GM23338 (cell line): ENCODE results near the gene DOP1B. TPM values are rescaled to one million over a fixed set of nuclear protein-coding genes. Genes with fewer than 3 reads are reported as not detected.

Source experiments
- ATAC-seq: fragments of 200-7000 bp; cut with Tn5 transposase; 3 replicates; pipeline ENCODE4 v1.9.1; 2020
- DNase-seq: peaks from one replicate; pipeline ENCODE4 v3.0.0-alpha.2; 2015; ENCODE audit warnings: low spot score
- H2AFZ ChIP-seq: fragments of 200-600 bp; sonication (generic); 2 replicates; pipeline ENCODE4 v1.8.0; 2016; ENCODE audit warnings: antibody characterized with exemption, mild to moderate bottlenecking, moderate library complexity
- H3F3A ChIP-seq: fragments of 200-600 bp; sonication (generic); replicated peaks from 2 replicates; pipeline ENCODE4 v1.8.0; 2017; ENCODE audit warnings: antibody characterized with exemption, mixed run types, low read depth
- H3K27ac ChIP-seq: fragments of 200-600 bp; sonication (generic); 2 replicates; pipeline ENCODE4 v1.6.1; 2016; ENCODE audit warnings: low read depth
- H3K27me3 ChIP-seq: fragments of 200-600 bp; sonication (generic); 2 replicates; pipeline ENCODE4 v1.8.0; 2016; ENCODE audit warnings: mild to moderate bottlenecking, mixed run types, moderate library complexity; ENCODE audit not compliant: insufficient read depth
- H3K36me3 ChIP-seq: fragments of 200-600 bp; sonication (generic); 2 replicates; pipeline ENCODE4 v1.8.0; 2016; ENCODE audit warnings: mild to moderate bottlenecking; ENCODE audit not compliant: insufficient read depth
- H3K4me1 ChIP-seq: fragments of 200-600 bp; sonication (generic); 2 replicates; pipeline ENCODE4 v1.8.0; 2016; ENCODE audit warnings: mild to moderate bottlenecking, moderate library complexity; ENCODE audit not compliant: insufficient read depth
- H3K4me2 ChIP-seq: fragments of 200-600 bp; sonication (generic); 2 replicates; pipeline ENCODE4 v1.7.1; 2017; ENCODE audit warnings: mixed run types
- H3K4me3 ChIP-seq: fragments of 200-600 bp; sonication (generic); 2 replicates; pipeline ENCODE4 v1.6.1; 2016; ENCODE audit warnings: mixed run types
- H3K79me2 ChIP-seq: fragments of 200-600 bp; sonication (generic); replicated peaks from 2 replicates; pipeline ENCODE4 v1.8.0; 2017; ENCODE audit warnings: mild to moderate bottlenecking; ENCODE audit not compliant: insufficient read depth
- H3K9me2 ChIP-seq: fragments of 200-600 bp; sonication (generic); 2 replicates; pipeline ENCODE4 v1.8.0; 2017; ENCODE audit not compliant: insufficient read depth
- H4K20me1 ChIP-seq: fragments of 200-600 bp; sonication (generic); replicated peaks from 2 replicates; pipeline ENCODE4 v1.8.0; 2017; ENCODE audit warnings: mild to moderate bottlenecking; ENCODE audit not compliant: insufficient read depth
- H3K27ac Mint-ChIP-seq: 2 replicates; pipeline ENCODE4 v1.8.0; 2020; ENCODE audit warnings: inconsistent platforms, mild to moderate bottlenecking, moderate library complexity, mixed read lengths
- H3K27me3 Mint-ChIP-seq: 3 replicates; pipeline ENCODE4 v1.8.0; 2022; ENCODE audit warnings: low read depth, mild to moderate bottlenecking, moderate library complexity, mixed read lengths, inconsistent platforms; ENCODE audit not compliant: insufficient read depth, poor library complexity
- H3K36me3 Mint-ChIP-seq: 3 replicates; pipeline ENCODE4 v1.8.0; 2021; ENCODE audit warnings: low read depth, mild to moderate bottlenecking, inconsistent platforms, moderate library complexity, mixed read lengths
- H3K4me1 Mint-ChIP-seq: 3 replicates; pipeline ENCODE4 v1.8.0; 2020; ENCODE audit warnings: mild to moderate bottlenecking, inconsistent platforms, mixed read lengths
- H3K4me3 Mint-ChIP-seq: 3 replicates; pipeline ENCODE4 v1.8.0; 2021; ENCODE audit warnings: moderate library complexity, mild to moderate bottlenecking, inconsistent platforms, mixed read lengths
- H3K9me3 Mint-ChIP-seq: 3 replicates; pipeline ENCODE4 v1.8.0; 2020; ENCODE audit warnings: moderate library complexity, mild to moderate bottlenecking, inconsistent platforms, mixed read lengths
- CREB1 ChIP-seq: fragments of 250-450 bp; sonication (Bioruptor Pico); IDR thresholded peaks from 2 replicates; pipeline ENCODE4 v1.5.0; 2020; ENCODE audit warnings: low read depth, mild to moderate bottlenecking, moderate library complexity
- CTCF ChIP-seq, 2 experiments: fragments of 200-600 bp in 1 of 2; sonication (generic) in 1 of 2; conservative IDR thresholded peaks; 2 replicates each; pipeline versions ENCODE4 v1.5.1 to v1.6.1; 2016 to 2017; ENCODE audit warnings: antibody characterized with exemption in 2 of 2, low read depth in 2 of 2, mild to moderate bottlenecking in 2 of 2, moderate library complexity in 1 of 2
- ETS1 ChIP-seq: IDR thresholded peaks from 2 replicates; pipeline ENCODE4 v1.6.1; 2016; ENCODE audit warnings: antibody characterized with exemption
- EZH2 ChIP-seq: fragments of 200-600 bp; sonication (generic); IDR thresholded peaks from one replicate; pipeline ENCODE4 v1.8.0; 2017; ENCODE audit warnings: antibody characterized with exemption, mild to moderate bottlenecking, low read depth; ENCODE audit not compliant: unreplicated experiment
- EZH2phosphoT487 ChIP-seq: fragments of 200-600 bp; sonication (generic); IDR thresholded peaks from one replicate; pipeline ENCODE4 v1.8.1; 2018; ENCODE audit warnings: antibody characterized with exemption; ENCODE audit not compliant: unreplicated experiment
- JUNB ChIP-seq: IDR thresholded peaks from one replicate; pipeline ENCODE4 v1.6.1; 2016; ENCODE audit warnings: antibody characterized with exemption; ENCODE audit not compliant: unreplicated experiment
- NANOG ChIP-seq: IDR thresholded peaks from 2 replicates; pipeline ENCODE4 v1.6.1; 2016; ENCODE audit warnings: antibody characterized with exemption, borderline replicate concordance
- POLR2AphosphoS5 ChIP-seq: IDR thresholded peaks from 2 replicates; pipeline ENCODE4 v1.6.1; 2016; ENCODE audit warnings: antibody characterized with exemption, low read depth
- REST ChIP-seq: IDR thresholded peaks from one replicate; pipeline ENCODE4 v1.6.1; 2018; ENCODE audit warnings: antibody characterized with exemption; ENCODE audit not compliant: unreplicated experiment
- STAT1 ChIP-seq: IDR thresholded peaks from one replicate; pipeline ENCODE4 v1.6.1; 2016; ENCODE audit warnings: antibody characterized with exemption; ENCODE audit not compliant: unreplicated experiment
- ZNF114 ChIP-seq: fragments of 250-450 bp; sonication (Bioruptor Pico); IDR thresholded peaks from 2 replicates; pipeline ENCODE4 v1.5.0; 2020; ENCODE audit warnings: mild to moderate bottlenecking, moderate library complexity
- ZNF331 ChIP-seq: fragments of 250-450 bp; sonication (Bioruptor Pico); IDR thresholded peaks from 2 replicates; pipeline ENCODE4 v1.5.0; 2020; ENCODE audit warnings: low read depth, mild to moderate bottlenecking, moderate library complexity
- ZNF462 ChIP-seq: fragments of 250-450 bp; sonication (Bioruptor Pico); IDR thresholded peaks from 2 replicates; pipeline ENCODE4 v1.5.0; 2020; ENCODE audit warnings: mild to moderate bottlenecking, moderate library complexity
- polyA plus RNA-seq: library from polyadenylated mRNA; unstranded; fragments of >200 nt; fragmentation: Nextera tagmentation; extraction: Ambion mirVana; gene quantifications from 2 replicates; pipeline ENCODE4 v1.2.1, GENCODE V29; 2016
- total RNA-seq: library from RNA; depleted of rRNA; stranded (reverse); fragments of >200 nt; shearing (Covaris generic); gene quantifications from 2 replicates; pipeline ENCODE4 v1.2.3, GENCODE V29; 2014

DOP1B gene
- total and polyA plus RNA-seq, 2 experiments from 2014 or later, result 4.9 to 18.0 TPM

- Histone ChIP-seq H3K4me1 (no peaks in the 10 kb centered on the region), H3K36me3 (no peaks in the 10 kb centered on the region), H3F3A (no peaks in the 10 kb centered on the region), H3K4me2 (no peak overlapping the region), H3K9me2 (no peaks in the 10 kb centered on the region), H3K27me3 (no peaks in the 10 kb centered on the region), H3K4me3 (no peak overlapping the region), H4K20me1 (no peaks in the 10 kb centered on the region), H2AFZ (no peak overlapping the region), H3K79me2 (no peaks in the 10 kb centered on the region), H3K27ac (peak overlapping the region; percentile 55; the same call in 1 of the 2 replicates)
- ATAC-seq (no peak), DNase-seq (no peak)
- Mint-ChIP-seq H3K27me3 (peaks cover 4% of the 10 kb centered on the region), H3K9me3 (no peaks in the 10 kb centered on the region), H3K4me1 (no peaks in the 10 kb centered on the region), H3K27ac (no peak overlapping the region), H3K36me3 (no peaks in the 10 kb centered on the region), H3K4me3 (no peak overlapping the region)
- no peak for TF ChIP-seq ETS1
- TF ChIP-seq EZH2phosphoT487, result no peak
- no peak for TF ChIP-seq JUNB
- TF ChIP-seq ZNF462 (CRISPR knock-in tag), result no peak
- no peak for TF ChIP-seq ZNF114
- no peak for TF ChIP-seq REST
- TF ChIP-seq ZNF331 (CRISPR knock-in tag), result no peak
- no peak for TF ChIP-seq POLR2AphosphoS5
- TF ChIP-seq NANOG, result no peak
- no peak for TF ChIP-seq CREB1 (CRISPR knock-in tag)
- no peak for TF ChIP-seq STAT1
- TF ChIP-seq CTCF (conservative IDR thresholded peaks at IDR 0.05; ENCODE audit: low read depth in 2 of 2), result no peak
- TF ChIP-seq EZH2, result no peak
Measured at GRCh38 chr21:36203603-36203889, 46.9 kb downstream of the DOP1B start.
